Stimulated activated CD8-positive, alpha-beta memory T cell treated with anti-CD3 and anti-CD28 coated beads, Interleukin-4, amount 100 ng/mL, for 48 hours (primary cell): ENCODE data around the gene C3orf70.
A peak's percentile ranks its signal among the peaks of the same experiment; 100 is the strongest.

Source experiments
- DNase-seq: peaks from one replicate; pipeline ENCODE4 v3.0.0-alpha.2; 2020

The C3orf70 gene, protein sequence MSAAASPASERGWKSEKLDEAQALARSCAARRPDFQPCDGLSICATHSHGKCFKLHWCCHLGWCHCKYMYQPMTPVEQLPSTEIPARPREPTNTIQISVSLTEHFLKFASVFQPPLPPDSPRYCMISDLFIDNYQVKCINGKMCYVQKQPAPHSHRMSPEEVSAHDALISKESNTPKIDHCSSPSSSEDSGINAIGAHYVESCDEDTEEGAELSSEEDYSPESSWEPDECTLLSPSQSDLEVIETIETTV

GRCh38 chr3:185152410-185153170 lies at the start of gene C3orf70:
C3orf70 (minus strand) TSS chr3:185153060; CDS start chr3:185152823, 237 bp downstream.
- peak; percentile 39 for DNase-seq

DNA sequence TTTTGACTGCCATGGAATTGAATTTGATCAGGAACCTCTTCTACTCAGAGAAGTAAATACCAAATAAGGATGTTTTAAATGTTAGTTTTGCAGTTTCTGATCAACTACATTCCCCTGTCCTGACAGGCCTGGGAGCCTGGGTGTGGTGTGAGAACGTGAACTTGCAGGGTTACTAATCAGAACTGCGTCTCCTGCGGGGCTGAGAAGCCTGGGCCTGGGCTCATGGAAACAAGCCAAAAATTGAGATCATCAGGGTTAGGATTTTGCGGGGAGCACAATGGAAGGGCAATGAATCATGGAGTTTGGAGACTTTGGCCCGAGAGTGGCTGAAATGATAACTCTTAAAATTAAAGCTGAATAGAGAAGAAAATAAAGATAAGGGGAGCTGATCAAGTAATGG lies 47.8 kb upstream of the C3orf70 start:
- no peak for DNase-seq

DNA sequence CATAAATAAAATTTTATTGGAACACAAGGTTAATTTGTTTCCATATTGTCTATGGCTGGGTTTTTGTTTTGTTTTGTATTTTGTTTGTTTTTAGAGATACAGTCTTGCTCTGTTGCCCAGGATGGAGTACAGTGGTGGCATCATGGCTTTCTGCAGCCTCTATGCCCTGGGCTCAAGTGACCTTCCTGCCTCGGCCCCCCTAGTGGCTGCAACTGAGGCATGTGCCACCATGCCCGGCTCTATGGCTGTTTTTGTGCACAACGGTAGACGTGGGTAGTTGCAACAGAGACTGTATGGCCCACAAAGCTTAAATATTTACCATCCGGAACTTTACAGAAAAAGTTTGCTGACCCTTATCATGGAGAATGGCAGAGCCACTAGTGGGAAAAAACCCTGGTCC lies 46.8 kb upstream of the C3orf70 start:
- no peak for DNase-seq

GRCh38 chr3:185199206-185199605 lies 46.3 kb upstream of the C3orf70 start:
- DNase-seq: no peak

DNA sequence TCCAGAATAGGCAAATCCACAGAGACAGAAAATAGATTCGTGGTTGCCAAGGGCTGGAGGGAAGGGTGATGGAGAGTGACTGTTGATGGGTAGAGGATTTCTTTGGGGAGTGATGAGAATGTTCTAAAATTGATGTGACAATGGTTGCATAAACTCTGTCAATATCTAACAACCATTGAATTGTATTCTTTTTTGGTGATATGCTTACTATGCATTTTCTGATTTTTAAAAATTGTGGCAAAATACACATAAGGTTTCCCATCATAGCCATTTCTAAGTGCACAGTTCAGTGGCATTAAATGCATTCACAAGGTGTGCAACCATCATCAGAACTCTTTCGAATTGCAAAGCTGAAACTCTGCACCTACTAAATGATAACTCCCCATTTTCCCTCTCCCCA lies 44.2 kb upstream of the C3orf70 start:
- DNase-seq: no peak

- DNase-seq: no peak
These were observed 42.8 kb upstream of the C3orf70 start for GRCh38 chr3:185195652-185196051.

- DNase-seq: no peak
These were observed 36.0 kb upstream of the C3orf70 start for GRCh38 chr3:185188816-185189215.

DNA sequence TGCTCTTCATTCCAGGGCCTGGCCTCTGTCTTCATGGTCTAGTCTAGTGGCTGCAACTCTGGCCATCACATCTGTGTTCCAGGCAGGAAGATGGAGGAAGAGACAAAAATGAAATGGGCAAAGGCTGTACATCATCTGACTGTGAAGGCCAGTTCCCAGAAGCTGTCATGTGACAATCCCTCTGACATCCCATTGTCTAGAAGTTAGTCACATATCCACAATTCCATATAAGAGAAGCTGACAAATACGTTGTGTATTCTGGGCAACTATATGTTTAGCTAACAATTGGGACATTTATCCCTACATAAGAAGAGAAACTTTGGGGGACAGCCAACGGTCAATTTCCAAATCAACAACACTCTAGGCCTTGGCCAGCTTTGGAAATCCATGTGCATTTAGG lies 34.5 kb upstream of the C3orf70 start:
- DNase-seq: no peak

- peak; percentile 55 for DNase-seq
These were observed 24.0 kb upstream of the C3orf70 start for GRCh38 chr3:185176750-185177359.

DNA sequence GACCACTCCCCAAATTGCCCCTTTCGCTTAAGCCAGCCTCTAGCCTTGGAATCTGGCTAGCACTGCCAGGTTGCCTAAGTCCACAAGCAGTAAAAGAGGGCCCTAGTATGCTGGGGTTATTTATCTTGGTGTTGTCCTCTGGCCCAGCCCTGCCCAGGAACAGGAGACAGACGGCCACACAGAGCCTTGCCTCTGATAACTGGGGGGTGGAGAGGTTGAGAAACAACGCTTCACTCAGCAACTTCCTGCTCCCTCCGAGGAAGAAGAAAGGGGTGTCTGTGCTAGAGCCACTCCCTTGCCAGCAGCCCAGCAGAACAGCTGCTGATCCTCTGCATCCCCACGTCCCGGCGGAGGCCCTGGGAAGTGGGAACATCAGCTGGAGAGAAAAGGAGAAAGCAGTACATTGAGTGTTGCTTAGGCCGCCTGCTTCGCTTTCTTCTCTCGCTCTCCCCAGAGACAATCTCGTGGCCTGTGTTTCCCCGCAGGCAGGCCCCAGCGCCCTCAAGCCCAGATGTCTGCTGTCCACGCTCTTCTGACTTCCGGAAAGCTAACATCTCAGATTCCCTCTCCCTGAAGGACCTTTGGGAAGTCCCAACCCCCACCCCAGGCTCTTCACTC lies 22.6 kb upstream of the C3orf70 start:
- DNase-seq: no peak

DNA sequence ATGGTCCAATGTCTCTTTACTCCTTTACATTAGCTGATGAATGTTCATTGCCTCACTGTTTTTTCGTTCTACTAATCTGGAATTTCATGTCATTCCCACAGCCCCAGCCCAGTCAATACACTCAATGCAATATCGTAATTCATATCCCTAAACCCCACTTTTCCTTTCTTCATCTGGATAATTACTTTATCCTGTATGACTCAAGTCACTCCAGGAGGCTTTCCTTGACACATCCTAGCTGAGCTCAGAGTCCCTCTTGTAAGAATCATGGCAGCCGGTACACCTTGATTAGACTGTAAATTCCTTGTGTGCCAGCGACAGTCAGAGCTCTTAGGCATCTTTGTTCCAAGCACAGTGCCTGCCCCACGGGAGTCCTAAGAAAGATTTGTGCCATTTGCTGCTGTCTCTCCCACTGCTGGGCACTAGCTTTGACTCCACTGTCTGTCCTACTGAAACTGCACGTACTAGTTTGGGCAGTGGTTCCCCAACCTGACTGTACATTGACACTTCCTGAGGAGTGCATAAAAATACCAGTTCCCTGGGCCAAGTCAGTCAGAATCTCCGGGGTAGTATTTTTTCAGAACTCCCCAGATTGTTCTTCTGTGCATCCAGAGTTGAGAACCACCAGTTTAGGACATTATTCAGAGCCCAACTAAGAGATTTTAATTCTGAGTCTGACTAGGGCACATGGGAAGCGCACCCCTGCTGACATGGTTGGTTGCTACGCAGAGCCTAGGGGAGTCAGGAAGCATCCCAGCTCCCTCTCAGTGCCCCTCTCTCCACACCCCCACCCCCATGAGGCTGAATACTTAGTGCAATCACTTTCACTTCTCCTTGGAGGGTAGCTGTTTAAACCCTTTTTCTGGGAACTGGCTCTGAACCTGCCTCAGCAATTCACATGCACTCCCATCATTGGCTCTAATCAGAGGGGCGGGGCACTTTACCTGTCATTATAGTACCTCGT lies 19.5 kb upstream of the C3orf70 start:
- no peak for DNase-seq

GRCh38 chr3:185164428-185165217 lies 11.8 kb upstream of the C3orf70 start:
- no peak for DNase-seq

DNA sequence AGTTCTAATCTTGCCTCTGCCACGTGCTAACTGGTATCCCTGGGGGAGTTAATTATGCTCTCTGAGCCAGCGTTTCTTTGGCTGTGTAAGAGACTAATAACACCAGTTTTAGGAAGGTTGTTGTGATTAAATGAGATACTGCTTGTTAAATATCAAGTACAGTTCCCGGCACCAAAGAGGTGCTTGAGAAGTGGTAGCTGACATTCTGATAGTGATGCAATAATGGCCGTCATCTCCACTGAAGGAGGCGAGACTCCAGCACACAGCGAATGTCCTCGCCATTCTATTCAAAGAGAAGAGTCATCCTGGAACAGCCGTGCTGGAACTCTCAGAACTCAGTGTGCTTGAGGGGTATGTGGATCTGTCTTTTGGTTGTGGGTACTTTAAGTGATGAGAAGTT lies 9.8 kb upstream of the C3orf70 start:
- no peak for DNase-seq

- no peak for DNase-seq
These were observed 8.9 kb upstream of the C3orf70 start for GRCh38 chr3:185161761-185162160.

- DNase-seq: no peak
These were observed 4.5 kb upstream of the C3orf70 start for GRCh38 chr3:185157347-185157746.

GRCh38 chr3:185155678-185156077 lies 2.8 kb upstream of the C3orf70 start:
- no peak for DNase-seq

DNA sequence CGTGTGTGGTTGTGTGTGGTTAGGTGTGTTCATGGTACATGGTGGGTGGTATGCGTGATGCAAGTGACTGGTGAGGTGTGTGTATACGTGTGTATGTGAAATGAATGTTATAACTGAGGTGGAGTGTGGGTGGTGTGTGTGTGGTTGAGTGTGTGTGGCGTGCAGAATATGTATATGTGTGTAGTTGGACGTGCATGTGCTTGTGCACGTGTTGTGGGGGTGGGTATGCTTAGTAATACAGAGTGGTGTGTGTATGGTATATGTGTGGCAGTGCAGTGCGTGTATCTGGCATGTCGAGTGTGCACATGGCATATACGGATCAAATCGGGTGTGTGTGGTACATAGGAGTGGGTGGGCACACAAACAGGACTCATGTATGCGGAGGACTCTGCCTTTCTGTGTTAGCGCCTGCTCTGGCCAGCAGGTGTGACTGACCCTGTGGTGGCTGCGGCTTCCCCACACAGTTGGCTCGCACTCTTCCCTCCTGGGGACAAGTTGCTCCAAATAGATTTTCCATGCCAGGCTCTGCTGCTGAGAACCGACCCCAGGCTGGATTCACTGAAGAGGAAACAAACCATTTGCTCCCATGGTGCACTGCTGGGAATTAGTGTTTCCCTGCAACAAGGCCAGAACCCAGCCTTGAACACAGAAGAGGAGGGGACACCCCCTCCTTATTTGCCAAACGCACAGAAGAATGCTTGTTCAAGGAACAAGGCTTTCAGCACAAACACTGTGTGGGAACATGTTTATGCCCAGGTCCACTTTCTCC lies 1.2 kb upstream of the C3orf70 start:
- DNase-seq: no peak

- peak; percentile 25 for DNase-seq
These were observed 411 bp upstream of the C3orf70 start for GRCh38 chr3:185153171-185153771.

GRCh38 chr3:185151964-185152409 lies 873 bp downstream of the C3orf70 start:
- no peak for DNase-seq
